Measurements from ENCODE around the gene RFLNA.

Gene RFLNA

GRCh38 chr12:124347335-124347734 lies 52.4 kb downstream of the RFLNA start:
- Histone ChIP-seq H3K4me3 (no peak overlapping the region), H3K4me2 (no peak overlapping the region), H3K36me3 (peaks cover 93 to 100% (median 99%) of the 10 kb centered on the region in 11 experiments), H3K4me1 (peaks cover 0 to 12% (median under 1%) of the 10 kb centered on the region in 10 experiments; a peak in 9 of 20 replicates), H3K27ac (no peak overlapping the region), H3K27me3 (no peaks in the 10 kb centered on the region), H3K9ac (no peak overlapping the region), H3K9me3 (replicated peaks in 1 of 11) (no peaks in the 10 kb centered on the region), H4K20me1 (peaks cover 0 to 100% (median 28%) of the 10 kb centered on the region in 11 experiments; a peak in 16 of 22 replicates)
- TF ChIP-seq Cebpa-rat (IDR thresholded peaks at IDR 0.05): no peak

GRCh38 chr12:124347805-124348658 lies 53.1 kb downstream of the RFLNA start:
- TF ChIP-seq Cebpa-rat (IDR thresholded peaks at IDR 0.05): no peak
- Histone ChIP-seq H3K4me1 (peaks cover 5 to 19% (median 8%) of the 10 kb centered on the region in 10 experiments), H3K4me2 (no peak overlapping the region), H3K27me3 (no peaks in the 10 kb centered on the region), H3K27ac (no peak overlapping the region), H3K4me3 (no peak overlapping the region), H3K36me3 (peaks cover 90 to 100% (median 97%) of the 10 kb centered on the region in 11 experiments), H4K20me1 (peaks cover 6 to 100% (median 35%) of the 10 kb centered on the region in 11 experiments; a peak in 19 of 22 replicates), H3K9ac (no peak overlapping the region), H3K9me3 (replicated peaks in 1 of 11) (no peaks in the 10 kb centered on the region)

- H3K4me1 ChIP-seq: peaks cover 13 to 27% (median 16%) of the 10 kb centered on the region in 10 experiments
- H3K36me3 ChIP-seq: peaks cover 86 to 100% (median 97%) of the 10 kb centered on the region in 11 experiments
- no peak for TF ChIP-seq Cebpa-rat (IDR thresholded peaks at IDR 0.05)
- H3K27ac ChIP-seq: no peak overlapping the region
- H3K4me3 ChIP-seq: no peak overlapping the region
- no peaks in the 10 kb centered on the region for H3K27me3 ChIP-seq
- H3K9ac ChIP-seq: no peak overlapping the region
- peaks cover 13 to 100% (median 43%) of the 10 kb centered on the region in 11 experiments; a peak in 20 of 22 replicates for H4K20me1 ChIP-seq
- H3K4me2 ChIP-seq: no peak overlapping the region
- H3K9me3 ChIP-seq (replicated peaks in 1 of 11): no peaks in the 10 kb centered on the region
Measured at GRCh38 chr12:124348659-124349380, 53.9 kb downstream of the RFLNA start.

- Histone ChIP-seq H3K4me3 (no peak overlapping the region), H3K36me3 (peaks cover 86 to 100% (median 97%) of the 10 kb centered on the region in 11 experiments), H4K20me1 (peaks cover 17 to 100% (median 56%) of the 10 kb centered on the region in 11 experiments; a peak in 20 of 22 replicates), H3K4me1 (peaks cover 20 to 44% (median 31%) of the 10 kb centered on the region in 10 experiments), H3K9ac (no peak overlapping the region), H3K27ac (no peak overlapping the region), H3K27me3 (no peaks in the 10 kb centered on the region), H3K4me2 (no peak overlapping the region), H3K9me3 (replicated peaks in 1 of 11) (no peaks in the 10 kb centered on the region)
- no peak for TF ChIP-seq Cebpa-rat (IDR thresholded peaks at IDR 0.05)
Measured at GRCh38 chr12:124350491-124350890, 55.6 kb downstream of the RFLNA start.

DNA sequence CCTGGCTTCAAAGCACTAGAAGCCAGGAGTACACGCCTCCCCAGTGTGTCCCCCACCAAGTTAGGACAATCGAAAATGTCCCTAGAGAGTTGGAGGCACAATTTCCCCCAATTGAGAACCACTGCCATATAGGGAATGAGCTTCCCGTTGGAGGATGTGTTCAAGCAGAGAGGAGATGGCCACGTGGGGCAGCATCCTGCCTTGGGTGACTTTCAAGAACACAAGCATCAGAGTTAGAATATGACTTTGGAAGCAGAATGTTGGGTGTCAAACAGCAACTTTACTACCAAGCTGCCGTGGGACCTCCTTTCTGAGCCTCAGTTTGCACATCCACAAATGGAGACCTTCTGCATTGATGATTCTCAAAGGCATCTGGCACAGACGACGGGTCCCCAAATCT lies 56.5 kb downstream of the RFLNA start:
- Histone ChIP-seq H3K27ac (no peak overlapping the region), H3K9ac (no peak overlapping the region), H4K20me1 (peaks cover 24 to 100% (median 65%) of the 10 kb centered on the region in 11 experiments), H3K4me1 (peaks cover 20 to 51% (median 37%) of the 10 kb centered on the region in 10 experiments), H3K9me3 (replicated peaks in 1 of 11) (no peaks in the 10 kb centered on the region), H3K4me3 (no peak overlapping the region), H3K27me3 (no peaks in the 10 kb centered on the region), H3K4me2 (no peak overlapping the region), H3K36me3 (peaks cover 86 to 100% (median 95%) of the 10 kb centered on the region in 11 experiments)
- TF ChIP-seq Cebpa-rat (IDR thresholded peaks at IDR 0.05): no peak

DNA sequence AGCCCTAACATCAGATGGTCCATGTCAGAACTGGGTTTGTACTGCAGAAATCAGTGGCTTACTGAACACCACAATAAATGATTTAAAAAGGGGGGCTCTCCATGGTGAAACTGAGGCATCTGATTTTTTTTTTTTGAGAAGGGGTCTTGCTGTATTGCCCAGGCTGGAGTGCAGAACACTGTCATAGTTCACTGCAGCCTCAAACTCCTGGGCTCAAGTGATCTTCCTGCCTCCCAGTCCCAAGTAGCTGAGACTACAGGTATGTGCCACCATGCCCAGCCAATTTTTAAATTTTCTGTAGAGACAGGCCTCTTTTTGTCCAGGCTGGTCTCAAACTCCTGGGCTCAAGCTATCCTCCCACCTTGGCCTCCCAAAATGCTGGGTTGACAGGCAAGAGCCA lies 57.4 kb downstream of the RFLNA start:
- Histone ChIP-seq H3K27ac (no peak overlapping the region), H4K20me1 (peaks cover 32 to 100% (median 73%) of the 10 kb centered on the region in 11 experiments), H3K4me2 (peak overlapping the region in 6 of 11 experiments; percentile 57 to 76 (median 68); a peak in 9 of 22 replicates), H3K27me3 (no peaks in the 10 kb centered on the region), H3K36me3 (peaks cover 84 to 100% (median 95%) of the 10 kb centered on the region in 11 experiments), H3K4me3 (no peak overlapping the region), H3K9ac (0 out of 22 replicates have a peak overlapping the region, but pooled peaks of 1 of the 11 experiments have one; percentile 20), H3K4me1 (peaks cover 20 to 60% (median 43%) of the 10 kb centered on the region in 10 experiments), H3K9me3 (replicated peaks in 1 of 11) (no peaks in the 10 kb centered on the region)
- no peak for TF ChIP-seq Cebpa-rat (IDR thresholded peaks at IDR 0.05)

GRCh38 chr12:124352839-124353238 lies 57.9 kb downstream of the RFLNA start:
- Histone ChIP-seq H3K27me3 (no peaks in the 10 kb centered on the region), H3K4me2 (peak overlapping the region; percentile 41 to 76 (median 59)), H3K4me1 (peaks cover 20 to 60% (median 43%) of the 10 kb centered on the region in 10 experiments), H4K20me1 (peaks cover 32 to 100% (median 73%) of the 10 kb centered on the region in 11 experiments), H3K4me3 (no peak overlapping the region), H3K9ac (peak overlapping the region in 2 of 11 experiments; percentile 20 to 21; a peak in 2 of 22 replicates), H3K9me3 (replicated peaks in 1 of 11) (no peaks in the 10 kb centered on the region), H3K27ac (no peak overlapping the region), H3K36me3 (peaks cover 84 to 100% (median 95%) of the 10 kb centered on the region in 11 experiments)
- TF ChIP-seq Cebpa-rat (IDR thresholded peaks at IDR 0.05): no peak

- Histone ChIP-seq H3K9ac (peak overlapping the region in 5 of 11 experiments; percentile 5 to 40 (median 23); a peak in 5 of 22 replicates), H3K27ac (0 out of 22 replicates have a peak overlapping the region, but pooled peaks of 1 of the 11 experiments have one; percentile 22), H4K20me1 (peaks cover 40 to 100% (median 76%) of the 10 kb centered on the region in 11 experiments), H3K36me3 (peaks cover 82 to 100% (median 98%) of the 10 kb centered on the region in 11 experiments), H3K4me1 (peaks cover 20 to 71% (median 50%) of the 10 kb centered on the region in 10 experiments), H3K27me3 (no peaks in the 10 kb centered on the region), H3K4me3 (no peak overlapping the region), H3K4me2 (peak overlapping the region in 8 of 11 experiments; percentile 15 to 76 (median 68); a peak in 9 of 22 replicates), H3K9me3 (replicated peaks in 1 of 11) (no peaks in the 10 kb centered on the region)
- TF ChIP-seq Cebpa-rat (IDR thresholded peaks at IDR 0.05): no peak
Measured at GRCh38 chr12:124354400-124354799, 59.5 kb downstream of the RFLNA start.
